Measurements from ENCODE around the gene MTRF1. TPM values are rescaled to one million over a fixed set of nuclear protein-coding genes. Genes with fewer than 3 reads are reported as not detected.

Gene MTRF1, protein sequence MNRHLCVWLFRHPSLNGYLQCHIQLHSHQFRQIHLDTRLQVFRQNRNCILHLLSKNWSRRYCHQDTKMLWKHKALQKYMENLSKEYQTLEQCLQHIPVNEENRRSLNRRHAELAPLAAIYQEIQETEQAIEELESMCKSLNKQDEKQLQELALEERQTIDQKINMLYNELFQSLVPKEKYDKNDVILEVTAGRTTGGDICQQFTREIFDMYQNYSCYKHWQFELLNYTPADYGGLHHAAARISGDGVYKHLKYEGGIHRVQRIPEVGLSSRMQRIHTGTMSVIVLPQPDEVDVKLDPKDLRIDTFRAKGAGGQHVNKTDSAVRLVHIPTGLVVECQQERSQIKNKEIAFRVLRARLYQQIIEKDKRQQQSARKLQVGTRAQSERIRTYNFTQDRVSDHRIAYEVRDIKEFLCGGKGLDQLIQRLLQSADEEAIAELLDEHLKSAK
- total RNA-seq (2014; rRNA removed; shearing (Covaris generic)): 10.1 and 10.3 TPM in 2 replicates

DNA sequence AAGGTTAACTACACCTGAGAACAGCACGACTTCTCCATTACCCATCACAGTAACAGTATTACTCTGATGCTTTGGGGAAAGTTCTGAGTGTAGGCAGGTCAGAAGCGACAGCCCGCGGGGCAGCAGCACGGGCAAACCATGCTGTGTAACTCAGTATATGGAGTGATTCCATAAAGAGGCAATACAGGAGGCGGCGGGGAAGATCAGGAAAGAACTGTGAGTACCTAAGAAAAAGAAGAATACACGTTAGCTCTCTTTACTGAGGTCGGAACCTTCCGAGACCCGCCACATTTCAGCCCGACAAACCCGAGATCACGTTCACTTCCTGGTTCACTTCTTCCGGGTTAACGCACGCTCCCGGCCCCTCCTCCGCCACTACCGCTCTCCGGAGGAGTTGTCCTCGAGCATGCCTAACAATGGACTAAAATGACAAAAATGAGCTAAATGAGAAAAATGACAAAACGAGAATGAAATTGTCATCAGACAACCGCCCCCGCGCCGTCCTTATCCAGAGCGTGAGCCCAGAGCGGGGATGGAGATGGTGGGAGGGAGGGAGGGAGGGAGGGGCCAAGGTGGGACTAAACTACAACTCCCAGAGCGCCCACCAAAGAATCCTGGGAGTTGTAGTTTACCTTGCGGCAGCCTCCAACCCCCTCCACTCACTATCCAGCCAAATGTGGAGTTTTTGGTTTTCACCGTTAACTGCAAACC is at the start of gene MTRF1:
Gene MTRF1, minus strand, starts transcription at position 316 of the 711 bp plus-strand sequence. CDS start 2,669 bp downstream, outside the sequence.
- H3K4me3 ChIP-seq (ENCODE audit: insufficient read depth, low read depth, low read length): peak within 1 kb of the TSS; percentile 58
- DNase-seq: peak; percentile 85
- peaks cover 2% of the 10 kb centered on the region; the same call in 1 of the 2 replicates for H3K36me3 ChIP-seq (replicated peaks; ENCODE audit: control insufficient read depth, insufficient read depth, low read length)
- H3K27me3 ChIP-seq (ENCODE audit: control insufficient read depth, insufficient read depth, low read length): no peaks in the 10 kb centered on the region

DNA sequence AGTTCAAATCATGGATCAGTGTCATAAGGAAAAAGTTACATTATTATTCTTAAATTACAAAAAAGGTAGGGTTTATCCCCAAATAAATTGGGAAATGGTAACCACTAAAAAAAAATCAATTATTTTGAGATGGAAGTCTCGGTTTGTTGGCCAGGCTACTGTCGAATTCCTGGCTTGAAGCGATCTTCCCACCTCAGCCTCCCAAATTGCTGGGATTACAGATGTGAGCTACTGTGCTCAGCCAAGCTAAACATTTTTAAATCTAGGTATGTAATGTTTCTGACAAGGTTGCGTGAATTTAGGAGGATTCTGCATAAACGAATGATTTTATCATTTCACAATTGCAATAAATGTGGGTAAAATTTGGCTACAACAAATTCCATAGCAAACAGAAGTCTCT is 49.7 kb upstream of the MTRF1 start:
- no peaks in the 10 kb centered on the region for H3K27me3 ChIP-seq (ENCODE audit: control insufficient read depth, insufficient read depth, low read length)
- no peak overlapping the region for H3K4me3 ChIP-seq (ENCODE audit: insufficient read depth, low read depth, low read length)
- no peak for DNase-seq
- no peaks in the 10 kb centered on the region for H3K36me3 ChIP-seq (replicated peaks; ENCODE audit: control insufficient read depth, insufficient read depth, low read length)

DNA sequence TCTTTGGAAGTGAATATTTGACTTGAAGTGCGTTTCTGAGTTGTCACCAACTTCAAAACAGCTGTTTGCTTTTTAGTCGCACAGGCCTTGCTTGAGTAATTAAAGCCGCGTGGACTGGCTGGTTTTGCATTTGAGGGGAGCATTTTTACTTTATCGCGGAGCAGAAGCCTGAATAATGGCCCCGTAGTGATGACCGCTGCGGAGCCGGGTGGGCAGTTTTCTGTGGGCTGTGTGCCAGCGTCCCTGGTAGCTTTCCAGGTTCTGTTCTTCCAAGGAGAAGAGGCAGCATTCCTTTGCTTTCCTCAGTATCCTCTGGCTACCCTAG is 48.8 kb upstream of the MTRF1 start:
- DNase-seq: peak; percentile 30
- no peaks in the 10 kb centered on the region for H3K27me3 ChIP-seq (ENCODE audit: control insufficient read depth, insufficient read depth, low read length)
- peak overlapping the region; percentile 92 for H3K4me3 ChIP-seq (ENCODE audit: insufficient read depth, low read depth, low read length)
- no peaks in the 10 kb centered on the region for H3K36me3 ChIP-seq (replicated peaks; ENCODE audit: control insufficient read depth, insufficient read depth, low read length)

DNA sequence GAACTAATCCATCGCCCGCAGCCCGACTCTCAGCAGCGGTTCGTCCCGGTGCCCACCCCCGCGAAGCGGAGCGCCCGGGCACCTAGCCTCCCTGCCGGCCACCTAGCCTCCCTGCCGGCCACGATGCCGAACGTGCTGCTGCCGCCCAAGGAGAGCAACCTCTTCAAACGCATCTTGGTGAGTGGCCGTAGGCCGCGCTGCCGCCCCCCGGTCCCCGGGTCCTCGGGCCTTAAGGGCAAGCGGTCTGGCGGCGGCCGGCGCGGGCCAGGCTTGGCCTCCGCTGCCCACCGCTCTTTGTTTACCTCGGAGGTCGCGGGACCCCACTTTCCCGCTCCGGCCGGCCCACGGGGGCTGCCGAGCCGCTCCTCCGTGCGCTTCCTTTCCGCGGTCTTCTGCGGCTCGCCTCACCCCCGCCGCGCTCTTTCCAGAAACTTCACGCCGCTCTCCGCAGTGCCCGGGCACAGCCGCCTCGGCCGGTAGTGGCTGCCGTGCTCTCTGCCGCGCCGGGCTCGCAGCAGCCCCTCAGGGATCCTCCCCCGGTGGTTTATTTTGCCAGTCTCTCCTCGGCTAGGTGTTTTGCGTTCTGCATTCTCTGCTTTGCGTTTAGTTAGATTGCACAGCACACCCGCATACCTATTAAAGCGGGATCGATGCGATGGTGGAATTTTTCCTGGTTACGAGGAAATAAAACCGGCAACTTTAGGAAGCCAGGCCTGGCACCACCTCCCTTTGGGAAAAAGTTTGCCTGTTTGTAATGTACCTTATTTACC is 48.2 kb upstream of the MTRF1 start:
- Histone ChIP-seq H3K27me3 (ENCODE audit: control insufficient read depth, insufficient read depth, low read length) (no peaks in the 10 kb centered on the region), H3K36me3 (replicated peaks; ENCODE audit: control insufficient read depth, insufficient read depth, low read length) (no peaks in the 10 kb centered on the region), H3K4me3 (ENCODE audit: insufficient read depth, low read depth, low read length) (peak overlapping the region; percentile 92)
- DNase-seq: peak; percentile 71

DNA sequence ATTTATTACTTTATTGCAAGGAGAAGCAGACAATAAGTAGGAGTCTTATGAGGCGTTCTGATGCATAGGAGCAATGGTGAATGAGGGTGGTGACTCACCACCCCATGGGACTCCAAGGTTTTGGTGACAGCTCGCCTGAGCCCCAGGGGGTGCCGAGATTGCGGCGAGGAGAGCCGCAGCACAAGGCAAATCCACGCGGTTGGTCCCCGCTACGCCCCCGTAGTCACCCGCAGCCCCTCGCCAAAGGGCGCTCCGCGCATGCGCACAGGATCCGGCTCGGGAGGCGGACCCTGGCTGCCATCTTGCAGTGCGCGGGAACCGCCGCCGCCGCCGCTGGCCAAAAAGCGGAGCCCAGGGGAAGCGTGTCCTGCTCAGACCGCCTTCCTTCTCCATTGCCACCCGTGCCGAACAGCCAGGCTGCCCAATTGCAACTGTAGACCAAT is 47.6 kb upstream of the MTRF1 start, which contains the start of gene NAA16:
Gene NAA16, plus strand, starts transcription at position 305 of the 443 bp plus-strand sequence. CDS start 262 bp downstream, outside the sequence.
- no peaks in the 10 kb centered on the region for H3K27me3 ChIP-seq (ENCODE audit: control insufficient read depth, insufficient read depth, low read length)
- H3K36me3 ChIP-seq (replicated peaks; ENCODE audit: control insufficient read depth, insufficient read depth, low read length): no peaks in the 10 kb centered on the region
- peak; percentile 97 for DNase-seq
- H3K4me3 ChIP-seq (ENCODE audit: insufficient read depth, low read depth, low read length): peak within 1 kb of the TSS; percentile 92

DNA sequence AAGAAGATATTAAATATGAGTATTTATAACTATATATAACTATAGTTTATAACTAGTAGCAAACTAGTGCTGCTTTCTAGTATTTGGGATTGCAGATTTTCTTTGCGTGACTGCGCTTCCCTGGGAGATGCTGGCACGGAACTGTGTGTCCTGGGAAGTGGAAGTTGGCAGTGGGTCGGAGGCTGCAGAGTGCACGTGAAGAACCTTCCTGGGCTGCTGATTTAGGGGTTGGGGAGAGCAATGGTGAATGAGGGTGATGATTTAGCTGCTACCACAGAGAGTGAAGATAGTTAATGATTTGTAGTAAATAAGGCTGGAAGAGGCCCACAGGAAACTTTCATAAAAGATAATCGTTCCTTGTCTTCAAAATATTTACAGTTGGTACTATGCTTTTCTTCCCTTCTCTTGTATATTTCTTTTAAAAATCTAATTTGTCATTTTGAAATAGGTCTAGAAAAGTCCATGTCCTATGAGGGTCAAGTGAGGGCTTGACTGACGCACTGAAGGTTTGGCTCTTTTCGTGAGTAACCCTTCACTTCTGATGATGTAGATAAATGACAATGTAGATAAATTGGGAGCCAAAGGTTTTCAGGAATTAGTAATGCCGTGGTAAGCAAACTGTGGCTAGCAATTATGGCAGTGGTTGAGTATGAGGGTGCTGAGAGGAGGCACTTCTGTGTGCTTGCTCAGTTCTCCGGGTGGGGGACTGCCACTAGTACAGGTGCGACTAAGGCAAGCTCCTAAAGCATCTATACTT is 44.7 kb upstream of the MTRF1 start:
- Histone ChIP-seq H3K4me3 (ENCODE audit: insufficient read depth, low read depth, low read length) (no peak overlapping the region), H3K27me3 (ENCODE audit: control insufficient read depth, insufficient read depth, low read length) (no peaks in the 10 kb centered on the region), H3K36me3 (replicated peaks; ENCODE audit: control insufficient read depth, insufficient read depth, low read length) (no peaks in the 10 kb centered on the region)
- no peak for DNase-seq

DNA sequence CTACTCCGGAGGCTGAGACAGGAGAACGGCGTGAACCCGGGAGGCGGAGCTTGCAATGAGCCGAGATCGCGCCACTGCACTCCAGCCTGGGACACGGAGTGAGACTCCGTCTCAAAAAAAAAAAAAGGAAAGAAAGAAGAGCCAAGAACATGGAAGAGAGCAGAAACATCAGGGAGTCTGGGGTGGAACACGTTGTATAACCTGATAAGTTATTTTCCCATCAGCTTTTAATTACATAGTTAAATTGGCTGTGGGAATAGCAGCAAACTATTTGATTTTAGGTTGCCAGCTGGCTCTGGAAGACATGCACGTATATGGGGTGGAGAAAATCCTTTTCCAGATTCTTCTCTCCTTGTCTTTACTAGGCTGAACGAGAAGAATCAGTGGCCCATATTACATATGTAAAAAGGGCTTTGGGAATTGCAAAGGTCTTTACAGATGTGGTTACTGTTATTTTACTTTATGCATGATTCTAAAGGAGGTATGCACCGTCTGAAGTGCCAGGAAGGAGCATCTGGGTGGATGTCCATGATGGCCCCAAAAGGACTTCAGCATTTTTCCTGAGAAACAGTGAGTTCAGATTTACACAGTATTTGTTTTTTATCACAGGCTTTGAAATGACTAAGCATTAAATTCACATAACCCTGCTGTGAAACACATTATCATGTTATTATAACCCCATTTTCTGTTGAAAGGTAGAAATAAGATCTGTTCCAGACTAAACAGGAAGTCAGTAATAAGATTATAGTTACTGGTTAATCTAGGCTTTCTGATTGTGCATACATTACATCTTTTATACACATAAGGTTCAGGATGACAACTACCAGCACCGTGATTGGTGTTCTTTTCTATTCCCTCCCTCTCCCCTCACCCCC is 43.1 kb upstream of the MTRF1 start:
- Histone ChIP-seq H3K36me3 (replicated peaks; ENCODE audit: control insufficient read depth, insufficient read depth, low read length) (no peaks in the 10 kb centered on the region), H3K27me3 (ENCODE audit: control insufficient read depth, insufficient read depth, low read length) (no peaks in the 10 kb centered on the region), H3K4me3 (ENCODE audit: insufficient read depth, low read depth, low read length) (no peak overlapping the region)
- no peak for DNase-seq

DNA sequence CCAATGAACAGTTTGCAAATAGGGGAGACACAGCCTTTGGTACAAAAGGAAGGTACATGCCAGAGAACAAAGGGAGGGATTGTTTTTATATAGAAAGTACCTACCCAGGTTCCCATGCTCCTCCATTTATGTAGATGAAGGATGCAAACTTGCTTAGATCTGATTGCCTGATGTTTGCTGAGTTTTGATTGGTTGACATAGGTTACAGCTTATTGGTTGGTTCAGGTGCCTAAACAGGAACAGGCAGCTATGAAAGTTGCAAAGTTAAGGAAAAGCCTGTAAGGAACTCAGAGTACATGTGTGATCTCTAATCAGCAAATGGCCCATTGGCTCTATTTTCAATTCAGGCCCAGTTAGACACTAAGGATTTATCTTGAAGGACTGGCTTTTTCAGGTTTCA is 41.2 kb upstream of the MTRF1 start:
- H3K27me3 ChIP-seq (ENCODE audit: control insufficient read depth, insufficient read depth, low read length): no peaks in the 10 kb centered on the region
- H3K36me3 ChIP-seq (replicated peaks; ENCODE audit: control insufficient read depth, insufficient read depth, low read length): no peaks in the 10 kb centered on the region
- DNase-seq: no peak
- no peak overlapping the region for H3K4me3 ChIP-seq (ENCODE audit: insufficient read depth, low read depth, low read length)

DNA sequence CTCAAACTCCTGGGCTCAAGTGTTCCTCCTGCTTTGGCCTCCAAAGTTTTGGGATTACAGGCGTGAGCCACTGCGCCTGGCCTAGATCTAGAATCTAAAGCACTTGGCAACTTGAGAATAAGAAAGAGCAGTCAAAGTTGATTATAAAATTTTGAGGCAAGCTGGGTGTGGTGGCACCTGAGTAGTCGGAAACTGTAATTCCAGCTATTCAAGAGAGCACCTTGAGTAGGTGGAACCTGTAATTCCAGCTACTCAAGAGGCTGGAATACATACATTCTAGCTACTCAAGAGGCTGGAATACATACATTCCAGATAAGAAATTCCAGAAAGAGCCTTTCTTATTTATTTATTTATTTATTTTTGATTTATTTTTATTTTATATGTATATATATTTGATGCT is 39.4 kb upstream of the MTRF1 start:
- no peak for DNase-seq
- Histone ChIP-seq H3K4me3 (ENCODE audit: insufficient read depth, low read depth, low read length) (no peak overlapping the region), H3K27me3 (ENCODE audit: control insufficient read depth, insufficient read depth, low read length) (no peaks in the 10 kb centered on the region), H3K36me3 (replicated peaks; ENCODE audit: control insufficient read depth, insufficient read depth, low read length) (no peaks in the 10 kb centered on the region)

DNA sequence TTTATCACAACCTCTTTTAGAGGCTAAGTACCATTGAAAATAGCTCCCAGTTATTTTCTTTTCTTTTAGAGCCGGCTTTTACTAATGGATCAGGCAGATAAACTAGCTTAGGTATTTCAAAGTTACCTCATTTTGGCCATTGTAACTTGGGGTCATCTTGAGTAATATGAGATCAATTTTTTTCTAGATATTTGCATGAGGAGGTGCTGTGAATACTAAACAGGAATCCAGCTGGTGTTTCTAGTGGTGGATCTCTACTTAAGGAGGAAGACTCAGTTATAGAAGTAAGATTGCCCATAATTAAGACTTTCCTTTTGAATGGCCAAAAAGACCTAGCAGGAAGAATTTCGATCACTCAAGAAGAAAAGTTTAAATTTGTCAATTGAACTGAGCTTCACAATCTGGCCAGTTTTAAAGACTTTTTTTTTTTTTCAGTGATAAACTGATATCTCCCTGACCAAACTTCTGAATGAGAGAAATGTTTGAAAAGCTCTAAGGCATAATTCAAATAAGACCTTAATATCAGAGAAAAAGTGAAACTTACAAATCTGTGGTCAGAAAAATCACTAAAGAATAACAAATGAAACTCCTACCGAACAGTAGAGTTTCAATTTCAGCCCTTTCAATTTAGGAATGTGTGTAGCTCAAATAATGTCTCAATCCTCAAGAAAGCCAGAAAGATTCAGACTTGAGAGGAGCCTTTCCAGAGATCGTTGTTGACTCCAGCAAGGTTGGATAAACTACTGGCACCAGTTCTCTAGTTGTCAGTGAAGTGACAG is 36.1 kb upstream of the MTRF1 start:
- Histone ChIP-seq H3K36me3 (replicated peaks; ENCODE audit: control insufficient read depth, insufficient read depth, low read length) (no peaks in the 10 kb centered on the region), H3K4me3 (ENCODE audit: insufficient read depth, low read depth, low read length) (no peak overlapping the region), H3K27me3 (ENCODE audit: control insufficient read depth, insufficient read depth, low read length) (no peaks in the 10 kb centered on the region)
- no peak for DNase-seq

DNA sequence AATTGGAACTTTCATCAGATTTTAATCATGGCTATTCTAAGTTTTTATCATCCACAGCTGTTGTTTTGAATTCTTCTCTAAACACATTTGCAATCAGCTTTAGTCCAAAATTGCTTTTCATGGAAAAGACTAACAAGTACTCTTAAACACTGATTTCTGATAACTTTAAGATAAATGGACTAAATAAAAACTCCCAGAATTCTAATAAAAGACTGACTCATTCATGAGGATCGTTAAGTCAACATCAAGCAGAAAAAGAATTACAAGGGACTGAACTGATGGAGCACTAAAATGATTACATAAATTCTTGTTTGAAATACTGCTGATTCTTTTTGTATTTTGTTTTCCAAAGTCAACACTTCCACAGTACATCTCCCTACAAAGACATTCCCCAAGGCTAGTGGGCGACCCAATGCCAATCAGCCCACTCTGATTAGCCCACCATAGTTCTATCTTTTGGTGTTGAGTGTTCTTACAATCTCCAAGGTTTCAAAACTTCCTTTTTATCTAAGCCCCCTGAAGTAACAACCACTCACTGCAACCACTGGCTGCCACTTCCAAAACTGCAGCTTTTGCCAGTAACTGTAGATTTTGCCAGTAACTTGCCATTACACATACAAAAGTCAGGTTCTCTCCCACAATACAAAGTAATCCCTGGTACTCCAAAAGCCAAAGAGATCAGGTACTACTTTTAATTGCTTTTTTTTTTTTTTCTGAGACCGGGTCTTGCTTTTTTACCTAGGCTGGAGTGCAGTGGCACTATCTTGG is 33.7 kb upstream of the MTRF1 start:
- no peak for DNase-seq
- Histone ChIP-seq H3K36me3 (replicated peaks; ENCODE audit: control insufficient read depth, insufficient read depth, low read length) (no peaks in the 10 kb centered on the region), H3K4me3 (ENCODE audit: insufficient read depth, low read depth, low read length) (no peak overlapping the region), H3K27me3 (ENCODE audit: control insufficient read depth, insufficient read depth, low read length) (no peaks in the 10 kb centered on the region)

DNA sequence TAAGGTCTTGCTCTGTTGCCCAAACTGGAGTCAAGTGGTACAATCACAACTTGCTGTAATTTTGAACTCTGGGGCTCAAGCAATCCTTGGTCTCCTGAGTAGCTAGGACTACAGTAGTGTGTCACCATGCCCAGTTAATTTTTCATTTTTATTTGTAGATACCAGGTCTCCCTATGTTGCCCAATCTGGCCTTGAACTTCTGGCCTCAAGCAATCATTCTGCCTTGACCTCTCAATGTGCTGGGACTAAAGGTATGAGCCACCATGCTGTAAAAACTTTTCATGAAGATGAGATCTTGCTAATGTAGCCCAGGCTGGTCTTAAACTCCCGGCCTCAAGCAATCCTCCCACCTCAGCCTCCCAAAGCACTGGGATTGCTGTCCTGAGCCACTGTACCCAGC is 32.6 kb upstream of the MTRF1 start:
- no peak for DNase-seq
- no peaks in the 10 kb centered on the region for H3K27me3 ChIP-seq (ENCODE audit: control insufficient read depth, insufficient read depth, low read length)
- H3K4me3 ChIP-seq (ENCODE audit: insufficient read depth, low read depth, low read length): no peak overlapping the region
- no peaks in the 10 kb centered on the region for H3K36me3 ChIP-seq (replicated peaks; ENCODE audit: control insufficient read depth, insufficient read depth, low read length)

Measured in H7 (cell line).